BJ (cell line): ENCODE data around the gene MRNIP. TPM values are rescaled to one million over a fixed set of nuclear protein-coding genes. Genes with fewer than 3 reads are reported as not detected.
A peak's percentile ranks its signal among the peaks of the same experiment; 100 is the strongest.

Experiments
- CTCF ChIA-PET: fragments of 350-600 bp; formaldehyde crosslinking; extraction: SDS; loops from one replicate; lab custom pipeline; 2021; ENCODE audit warnings: antibody characterized with exemption, inconsistent platforms; lab: Yijun Ruan, JAX
- POLR2A ChIA-PET: fragments of 300-600 bp; sonication (Branson Sonifier 250); formaldehyde crosslinking; extraction: SDS; loops from one replicate; lab custom pipeline; 2021; ENCODE audit warnings: antibody characterized with exemption; lab: Charles Lee
- DNase-seq: peaks from one replicate; pipeline ENCODE4 v3.0.0-alpha.2; 2011; ENCODE audit warnings: low read depth
- H3K27me3 ChIP-seq: 2 replicates; pipeline ENCODE4 v1.6.0; 2011; ENCODE audit warnings: low read length; ENCODE audit not compliant: control insufficient read depth, insufficient read depth
- H3K36me3 ChIP-seq: 2 replicates; pipeline ENCODE4 v1.5.1; 2011; ENCODE audit warnings: low read length; ENCODE audit not compliant: control insufficient read depth, insufficient read depth
- H3K4me3 ChIP-seq: 2 replicates; pipeline ENCODE4 v1.5.1; 2011; ENCODE audit warnings: low read depth, mild to moderate bottlenecking, control low read depth, low read length
- polyA plus RNA-seq: library from polyadenylated mRNA; depleted of rRNA; stranded (reverse); fragments of >200 nt; gene quantifications from 2 replicates; pipeline ENCODE4 v1.2.3, GENCODE V29; 2011
- TF ChIP-seq, protein P1 (sequence below): IDR thresholded peaks from 2 replicates; pipeline ENCODE4 v1.5.1; 2011; ENCODE audit warnings: low read depth, mild to moderate bottlenecking, control low read depth, inconsistent platforms, low read length, moderate library complexity; ENCODE audit not compliant: insufficient read depth

The MRNIP gene
- polyA plus RNA-seq, 1 experiment = 14.1 TPM

DNA sequence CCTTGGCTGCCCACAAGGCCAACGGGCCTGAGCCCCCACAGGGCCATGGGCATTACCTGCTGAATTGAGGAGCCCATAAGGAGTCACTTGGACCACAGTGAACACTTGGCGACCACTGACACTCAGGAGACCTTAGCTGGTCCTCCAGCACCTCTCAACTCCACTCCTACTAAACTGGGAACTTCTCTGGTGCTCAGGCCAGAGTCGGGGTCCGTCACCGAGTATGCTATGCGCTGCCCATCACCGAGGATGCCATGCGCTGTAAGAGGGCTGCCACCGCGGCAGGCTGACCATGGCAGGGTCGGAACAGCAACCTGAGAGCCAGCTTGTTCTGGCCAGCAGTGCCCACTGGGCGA, 38.5 kb downstream of the MRNIP start:
- DNase-seq = no peak
- peak overlapping the region; percentile 99 for H3K4me3 ChIP-seq
- ChIA-PET CTCF (interaction anchor here (1.2 kb wide), 1 partner anchor 13 kb away, joined by 3 read pairs; no protein-coding TSS in a partner anchor), POLR2A (interaction anchor here (0.6 to 1.2 kb wide), 3 partner anchors 13 to 196 kb away, joined by 3 read pairs; no protein-coding TSS in a partner anchor)
- TF ChIP-seq, protein P1, sequence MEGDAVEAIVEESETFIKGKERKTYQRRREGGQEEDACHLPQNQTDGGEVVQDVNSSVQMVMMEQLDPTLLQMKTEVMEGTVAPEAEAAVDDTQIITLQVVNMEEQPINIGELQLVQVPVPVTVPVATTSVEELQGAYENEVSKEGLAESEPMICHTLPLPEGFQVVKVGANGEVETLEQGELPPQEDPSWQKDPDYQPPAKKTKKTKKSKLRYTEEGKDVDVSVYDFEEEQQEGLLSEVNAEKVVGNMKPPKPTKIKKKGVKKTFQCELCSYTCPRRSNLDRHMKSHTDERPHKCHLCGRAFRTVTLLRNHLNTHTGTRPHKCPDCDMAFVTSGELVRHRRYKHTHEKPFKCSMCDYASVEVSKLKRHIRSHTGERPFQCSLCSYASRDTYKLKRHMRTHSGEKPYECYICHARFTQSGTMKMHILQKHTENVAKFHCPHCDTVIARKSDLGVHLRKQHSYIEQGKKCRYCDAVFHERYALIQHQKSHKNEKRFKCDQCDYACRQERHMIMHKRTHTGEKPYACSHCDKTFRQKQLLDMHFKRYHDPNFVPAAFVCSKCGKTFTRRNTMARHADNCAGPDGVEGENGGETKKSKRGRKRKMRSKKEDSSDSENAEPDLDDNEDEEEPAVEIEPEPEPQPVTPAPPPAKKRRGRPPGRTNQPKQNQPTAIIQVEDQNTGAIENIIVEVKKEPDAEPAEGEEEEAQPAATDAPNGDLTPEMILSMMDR = no peak
- H3K27me3 ChIP-seq = no peaks in the 10 kb centered on the region
- H3K36me3 ChIP-seq = peaks cover 27% of the 10 kb centered on the region

DNA sequence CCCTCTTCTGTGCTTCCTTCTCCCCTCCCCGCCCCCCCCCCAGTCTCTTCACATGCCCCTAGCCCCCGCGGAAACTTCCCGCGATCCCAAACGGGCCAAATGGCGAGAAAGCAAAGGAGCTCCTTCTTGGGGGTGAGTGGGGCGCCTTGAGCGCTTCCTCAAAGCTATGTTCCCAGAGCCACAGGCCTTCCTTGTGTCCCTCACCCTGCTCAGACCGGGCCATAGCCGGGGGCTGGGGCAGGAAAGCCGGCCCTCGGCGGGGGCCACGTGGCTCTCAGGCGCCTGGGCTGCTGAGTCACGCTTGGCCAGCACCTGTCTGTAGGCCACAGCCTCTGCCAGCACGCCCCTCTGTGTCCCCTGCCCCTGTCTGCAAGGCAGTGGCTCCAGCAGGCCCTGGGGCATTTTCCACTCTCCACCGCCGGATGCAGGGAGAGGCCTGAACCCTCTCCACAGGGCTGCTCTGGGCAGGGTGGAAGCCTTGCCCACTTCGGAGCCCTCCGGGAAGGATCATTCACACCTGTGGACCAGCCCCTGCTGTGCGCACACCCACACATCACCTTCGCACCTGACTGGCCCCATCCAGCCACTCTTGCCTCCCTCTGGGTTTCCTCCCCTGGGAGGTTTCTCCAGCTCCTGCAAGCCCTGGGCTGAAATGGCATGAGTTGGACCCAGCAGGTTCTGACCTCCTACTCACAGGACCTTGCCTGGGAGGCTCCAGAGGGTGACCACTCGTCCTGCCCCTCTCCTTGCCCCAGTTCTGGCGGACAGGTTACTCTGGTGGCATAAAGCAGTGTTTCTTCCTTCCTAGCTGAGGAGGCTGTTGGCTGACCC, 39.1 kb downstream of the MRNIP start:
- DNase-seq = no peak
- no peaks in the 10 kb centered on the region for H3K27me3 ChIP-seq
- ChIA-PET POLR2A (interaction anchor here (1.2 kb wide), 1 partner anchor 12 kb away, joined by 3 read pairs; no protein-coding TSS in a partner anchor), CTCF (no interaction called here)
- H3K36me3 ChIP-seq = peaks cover 23% of the 10 kb centered on the region
- TF ChIP-seq, protein P1 = no peak
- H3K4me3 ChIP-seq = peak overlapping the region; percentile 99

DNA sequence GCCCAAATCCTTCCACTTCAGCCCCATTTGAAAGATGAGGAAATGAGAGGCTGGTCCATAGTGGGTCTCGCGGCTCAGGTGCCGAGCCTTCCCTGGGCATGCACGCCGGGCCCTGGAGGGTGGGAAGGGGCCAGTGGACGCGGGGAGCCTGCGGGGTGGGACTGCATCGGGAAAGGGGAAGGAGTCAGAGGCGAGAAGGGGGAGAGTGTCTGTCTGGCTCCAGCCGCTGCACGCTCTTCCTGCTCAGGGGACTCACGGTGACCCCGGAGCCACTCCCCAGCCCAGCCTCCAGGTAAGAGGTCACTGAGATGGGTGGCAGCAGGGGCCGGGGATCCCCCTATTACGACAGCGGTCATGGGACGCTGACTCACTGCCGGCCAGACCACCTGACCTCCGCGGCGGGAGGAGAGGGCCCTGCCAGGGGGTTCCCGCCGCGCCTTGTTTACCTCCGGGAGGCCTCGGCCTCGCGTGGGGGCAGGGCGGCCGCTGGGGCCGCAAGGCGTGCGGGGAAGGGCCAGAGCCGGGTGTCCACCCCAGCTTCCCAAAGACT, 39.8 kb downstream of the MRNIP start:
- Histone ChIP-seq H3K4me3 (peak overlapping the region; percentile 19), H3K36me3 (peaks cover 16% of the 10 kb centered on the region), H3K27me3 (no peaks in the 10 kb centered on the region)
- ChIA-PET POLR2A (no interaction called here), CTCF (no interaction called here)
- DNase-seq = peak; percentile 64
- TF ChIP-seq, protein P1 = no peak

DNA sequence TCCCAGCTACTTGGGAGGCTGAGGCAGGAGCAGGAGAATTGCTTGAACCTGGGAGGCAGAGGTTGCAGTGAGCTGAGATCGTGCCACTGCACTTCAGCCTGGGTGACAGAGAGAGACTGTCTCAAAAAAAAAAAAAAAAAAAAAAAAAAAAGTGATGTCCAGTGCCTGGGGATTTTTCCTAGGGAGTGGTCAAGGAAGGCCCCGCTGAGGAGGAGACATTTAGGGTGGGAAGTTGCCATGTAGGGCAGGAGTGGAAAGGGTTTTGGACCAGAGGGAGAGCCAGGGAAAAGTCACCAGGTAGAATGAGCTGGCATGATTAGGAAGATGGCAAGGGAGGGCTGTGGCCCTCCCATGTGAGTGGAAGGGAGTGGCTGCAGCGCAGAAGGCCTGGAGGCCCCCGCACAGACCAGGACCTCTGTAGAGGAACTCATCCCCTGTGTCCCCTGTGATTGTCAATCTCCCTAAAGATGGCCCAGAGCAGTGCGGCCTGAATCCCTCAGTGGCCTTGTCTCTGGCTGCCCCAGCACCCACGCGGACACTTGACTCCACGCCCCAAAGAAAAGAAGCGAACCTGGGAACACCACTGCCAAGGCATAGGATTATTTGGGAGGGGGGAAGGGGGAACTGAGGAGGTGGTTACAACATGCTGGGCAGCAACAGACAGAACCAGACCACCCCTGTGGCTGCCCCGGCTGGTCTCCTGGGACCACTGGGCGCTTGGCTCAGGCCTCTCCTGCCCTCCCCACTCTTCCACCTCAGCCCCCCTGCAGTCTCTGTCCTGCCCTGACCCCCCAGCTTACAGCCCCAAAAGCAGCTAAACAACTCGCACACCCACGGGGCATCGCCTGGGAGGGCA, 40.5 kb downstream of the MRNIP start:
- POLR2A ChIA-PET = no interaction called here
- DNase-seq = no peak
- peaks cover 10% of the 10 kb centered on the region for H3K36me3 ChIP-seq
- TF ChIP-seq, protein P1 = no peak
- no peaks in the 10 kb centered on the region for H3K27me3 ChIP-seq
- CTCF ChIA-PET = no interaction called here
- peak overlapping the region; percentile 19 for H3K4me3 ChIP-seq

DNA sequence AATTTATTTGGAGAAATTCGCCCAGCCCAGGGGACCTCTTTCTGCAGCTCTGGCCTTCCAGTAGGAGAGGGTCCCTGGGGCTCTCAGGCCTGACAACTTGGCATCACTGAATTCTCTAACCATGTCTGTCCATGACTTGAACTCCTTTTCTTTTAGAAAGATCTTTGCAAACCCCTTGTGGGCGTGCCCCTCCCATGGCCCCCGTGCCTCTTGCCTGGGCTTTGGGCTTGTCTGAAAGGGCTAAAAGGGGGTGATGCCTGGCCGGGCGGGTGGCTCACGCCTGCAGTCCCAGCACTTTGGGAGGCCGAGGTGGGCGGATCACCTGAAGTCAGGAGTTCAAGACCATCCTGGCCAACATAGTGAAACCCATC, 41.2 kb downstream of the MRNIP start:
- H3K36me3 ChIP-seq = peaks cover 4% of the 10 kb centered on the region
- no peak overlapping the region; the same call in 1 of the 2 replicates for H3K4me3 ChIP-seq
- H3K27me3 ChIP-seq = no peaks in the 10 kb centered on the region
- TF ChIP-seq, protein P1 = no peak
- CTCF ChIA-PET = no interaction called here
- POLR2A ChIA-PET = no interaction called here
- no peak for DNase-seq
